ENCODE measurements around the gene FTO. TPM values are rescaled to one million over a fixed set of nuclear protein-coding genes. Genes with fewer than 3 reads are reported as not detected.

The FTO gene
- total and polyA plus RNA-seq, 2 of the 13 experiments (the other 11 are each of a cell fraction or from before 2014, with no cell fraction given): 41.6 to 55.8 TPM

DNA sequence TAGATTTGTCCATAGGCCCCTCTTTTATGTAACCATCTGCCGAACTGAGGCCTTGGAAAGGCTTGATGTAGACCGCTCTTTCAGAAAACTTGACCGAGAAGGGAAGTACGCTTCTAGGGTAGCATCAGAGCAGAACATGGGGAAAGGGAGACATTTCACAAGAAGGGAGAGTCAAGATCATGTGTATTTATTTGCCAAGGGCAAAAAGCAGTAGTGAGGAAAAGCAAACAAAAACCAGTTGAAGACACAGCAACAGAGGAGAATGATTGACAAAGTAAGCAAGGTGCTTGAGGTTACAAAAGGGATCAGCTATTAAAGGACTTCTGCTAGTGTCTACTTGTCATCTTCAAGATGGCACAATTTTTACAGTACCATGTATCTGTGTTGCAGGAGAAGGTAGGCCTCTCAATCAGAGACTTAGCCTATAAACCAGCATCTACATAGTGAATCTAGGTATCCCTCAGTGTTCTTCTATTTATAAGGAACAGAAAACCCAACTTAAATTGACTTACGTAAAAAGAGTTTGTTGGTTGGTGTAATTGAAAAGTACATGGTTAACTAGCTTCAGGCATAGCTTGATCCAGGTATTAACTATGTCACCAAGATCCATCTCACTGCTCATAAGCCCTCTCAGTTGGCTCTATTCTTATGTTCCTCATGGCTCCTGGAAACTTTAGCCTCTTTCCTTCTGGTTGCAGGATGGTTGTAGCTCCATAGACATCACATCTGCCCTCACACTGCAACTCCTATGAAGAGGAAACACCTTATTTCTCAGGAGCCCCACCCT is 294.3 kb downstream of the FTO start (continued):
- TF ChIP-seq, protein P1, sequence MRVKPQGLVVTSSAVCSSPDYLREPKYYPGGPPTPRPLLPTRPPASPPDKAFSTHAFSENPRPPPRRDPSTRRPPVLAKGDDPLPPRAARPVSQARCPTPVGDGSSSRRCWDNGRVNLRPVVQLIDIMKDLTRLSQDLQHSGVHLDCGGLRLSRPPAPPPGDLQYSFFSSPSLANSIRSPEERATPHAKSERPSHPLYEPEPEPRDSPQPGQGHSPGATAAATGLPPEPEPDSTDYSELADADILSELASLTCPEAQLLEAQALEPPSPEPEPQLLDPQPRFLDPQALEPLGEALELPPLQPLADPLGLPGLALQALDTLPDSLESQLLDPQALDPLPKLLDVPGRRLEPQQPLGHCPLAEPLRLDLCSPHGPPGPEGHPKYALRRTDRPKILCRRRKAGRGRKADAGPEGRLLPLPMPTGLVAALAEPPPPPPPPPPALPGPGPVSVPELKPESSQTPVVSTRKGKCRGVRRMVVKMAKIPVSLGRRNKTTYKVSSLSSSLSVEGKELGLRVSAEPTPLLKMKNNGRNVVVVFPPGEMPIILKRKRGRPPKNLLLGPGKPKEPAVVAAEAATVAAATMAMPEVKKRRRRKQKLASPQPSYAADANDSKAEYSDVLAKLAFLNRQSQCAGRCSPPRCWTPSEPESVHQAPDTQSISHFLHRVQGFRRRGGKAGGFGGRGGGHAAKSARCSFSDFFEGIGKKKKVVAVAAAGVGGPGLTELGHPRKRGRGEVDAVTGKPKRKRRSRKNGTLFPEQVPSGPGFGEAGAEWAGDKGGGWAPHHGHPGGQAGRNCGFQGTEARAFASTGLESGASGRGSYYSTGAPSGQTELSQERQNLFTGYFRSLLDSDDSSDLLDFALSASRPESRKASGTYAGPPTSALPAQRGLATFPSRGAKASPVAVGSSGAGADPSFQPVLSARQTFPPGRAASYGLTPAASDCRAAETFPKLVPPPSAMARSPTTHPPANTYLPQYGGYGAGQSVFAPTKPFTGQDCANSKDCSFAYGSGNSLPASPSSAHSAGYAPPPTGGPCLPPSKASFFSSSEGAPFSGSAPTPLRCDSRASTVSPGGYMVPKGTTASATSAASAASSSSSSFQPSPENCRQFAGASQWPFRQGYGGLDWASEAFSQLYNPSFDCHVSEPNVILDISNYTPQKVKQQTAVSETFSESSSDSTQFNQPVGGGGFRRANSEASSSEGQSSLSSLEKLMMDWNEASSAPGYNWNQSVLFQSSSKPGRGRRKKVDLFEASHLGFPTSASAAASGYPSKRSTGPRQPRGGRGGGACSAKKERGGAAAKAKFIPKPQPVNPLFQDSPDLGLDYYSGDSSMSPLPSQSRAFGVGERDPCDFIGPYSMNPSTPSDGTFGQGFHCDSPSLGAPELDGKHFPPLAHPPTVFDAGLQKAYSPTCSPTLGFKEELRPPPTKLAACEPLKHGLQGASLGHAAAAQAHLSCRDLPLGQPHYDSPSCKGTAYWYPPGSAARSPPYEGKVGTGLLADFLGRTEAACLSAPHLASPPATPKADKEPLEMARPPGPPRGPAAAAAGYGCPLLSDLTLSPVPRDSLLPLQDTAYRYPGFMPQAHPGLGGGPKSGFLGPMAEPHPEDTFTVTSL (CRISPR knock-in tag; IDR thresholded peaks at IDR 0.05; ENCODE audit: borderline replicate concordance): peak; percentile 70; the same call in 1 of the 2 replicates
- TF ChIP-seq KDM5B (CRISPR knock-in tag; IDR thresholded peaks at IDR 0.05; ENCODE audit: borderline replicate concordance) (no peak), RFX3 (CRISPR knock-in tag; IDR thresholded peaks at IDR 0.05) (no peak), ZFP36L2 (CRISPR knock-in tag; IDR thresholded peaks at IDR 0.05) (no peak), HOXA3 (CRISPR knock-in tag; IDR thresholded peaks at IDR 0.05) (no peak), HNF1A (IDR thresholded peaks at IDR 0.05; ENCODE audit: low read depth) (no peak), HNF1A (CRISPR knock-in tag; IDR thresholded peaks at IDR 0.05; ENCODE audit: borderline replicate concordance) (peak; percentile 27; the same call in 1 of the 2 replicates), ZMYM4 (CRISPR knock-in tag; IDR thresholded peaks at IDR 0.05) (peak; percentile 71), ZNF331 (CRISPR knock-in tag; IDR thresholded peaks at IDR 0.05) (0 out of 2 replicates have a peak, but pooled peaks have one; percentile 20), ZNF644 (CRISPR knock-in tag; IDR thresholded peaks at IDR 0.05; ENCODE audit: low read depth) (0 out of 2 replicates have a peak, but pooled peaks have one; percentile 27), KMT2A (CRISPR knock-in tag; IDR thresholded peaks at IDR 0.05) (no peak), BCLAF1 (IDR thresholded peaks at IDR 0.05) (no peak), KLF16 (CRISPR knock-in tag; IDR thresholded peaks at IDR 0.05) (peak in 1 of 2 experiments; percentile 57; a peak in 1 of 4 replicates), TARDBP (CRISPR knock-in tag; IDR thresholded peaks at IDR 0.05) (peak; percentile 38; the same call in 1 of the 2 replicates), RXRB (CRISPR knock-in tag; IDR thresholded peaks at IDR 0.05; ENCODE audit: borderline replicate concordance) (peak; percentile 65; the same call in 1 of the 2 replicates)
